Measurements from ENCODE around the gene KPNA4. TPM values are rescaled to one million over a fixed set of nuclear protein-coding genes. Genes with fewer than 3 reads are reported as not detected.

KPNA4 gene, protein sequence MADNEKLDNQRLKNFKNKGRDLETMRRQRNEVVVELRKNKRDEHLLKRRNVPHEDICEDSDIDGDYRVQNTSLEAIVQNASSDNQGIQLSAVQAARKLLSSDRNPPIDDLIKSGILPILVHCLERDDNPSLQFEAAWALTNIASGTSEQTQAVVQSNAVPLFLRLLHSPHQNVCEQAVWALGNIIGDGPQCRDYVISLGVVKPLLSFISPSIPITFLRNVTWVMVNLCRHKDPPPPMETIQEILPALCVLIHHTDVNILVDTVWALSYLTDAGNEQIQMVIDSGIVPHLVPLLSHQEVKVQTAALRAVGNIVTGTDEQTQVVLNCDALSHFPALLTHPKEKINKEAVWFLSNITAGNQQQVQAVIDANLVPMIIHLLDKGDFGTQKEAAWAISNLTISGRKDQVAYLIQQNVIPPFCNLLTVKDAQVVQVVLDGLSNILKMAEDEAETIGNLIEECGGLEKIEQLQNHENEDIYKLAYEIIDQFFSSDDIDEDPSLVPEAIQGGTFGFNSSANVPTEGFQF
- total RNA-seq (34.7 and 38.8 TPM in 2 replicates), polyA plus RNA-seq (33.0 and 36.6 TPM in 2 replicates), polyA minus RNA-seq (ENCODE audit: low replicate concordance) (17.0 and 20.2 TPM in 2 replicates)
- 24.8 and 24.9 TPM in 2 replicates for polyA plus RNA-seq (2012)

GRCh38 chr3:160565442-160566403 lies at the start of gene KPNA4:
TSS of gene KPNA4 (minus strand) at chr3:160565571. CDS start at chr3:160565282, 289 bp downstream.
- Histone ChIP-seq H3K9me3 (ENCODE audit: control insufficient read depth, insufficient read depth, low read depth, low read length) (no peaks in the 10 kb centered on the region), H3K79me2 (ENCODE audit: control insufficient read depth, insufficient read depth, low read length) (peaks cover 53% of the 10 kb centered on the region), H3K4me2 (ENCODE audit: extremely low read depth, insufficient read depth, low read length) (peak within 1 kb of the TSS; percentile 91), H3K4me1 (ENCODE audit: control insufficient read depth, extremely low read depth, insufficient read depth, low read length) (peaks cover 18% of the 10 kb centered on the region), H3K36me3 (ENCODE audit: control insufficient read depth, insufficient read depth, low read length) (peaks cover 1% of the 10 kb centered on the region), H4K20me1 (ENCODE audit: control insufficient read depth, extremely low read depth, insufficient read depth, low read length) (peaks cover 12% of the 10 kb centered on the region), H2AFZ (ENCODE audit: low read length) (peak within 1 kb of the TSS; percentile 68), H3K27ac (ENCODE audit: insufficient read depth, low read length) (peak within 1 kb of the TSS; percentile 100), H3K9ac (ENCODE audit: insufficient read depth, low read length) (peak within 1 kb of the TSS; percentile 96), H3K4me3 (replicated peaks in 1 of 4; ENCODE audit: control extremely low read depth in 1 of 4, insufficient read depth in 1 of 4, low read depth in 3 of 4, low read length in 4 of 4) (peak within 1 kb of the TSS; percentile 75 to 94 (median 87)), H3K27me3 (ENCODE audit: control insufficient read depth, insufficient read depth, low read length) (no peaks in the 10 kb centered on the region)
- peak; percentile 96 to 99 for DNase-seq (ENCODE audit: low read depth in 2 of 2)
- no peak for TF ChIP-seq EZH2 (IDR thresholded peaks at IDR 0.05; ENCODE audit: low read length, missing control alignments)
- no peak for TF ChIP-seq CTCF (conservative IDR thresholded peaks at IDR 0.05 in 1 of 2, IDR thresholded peaks at IDR 0.05 in 1 of 2; ENCODE audit: low read depth in 1 of 2, low read length in 2 of 2)

DNA sequence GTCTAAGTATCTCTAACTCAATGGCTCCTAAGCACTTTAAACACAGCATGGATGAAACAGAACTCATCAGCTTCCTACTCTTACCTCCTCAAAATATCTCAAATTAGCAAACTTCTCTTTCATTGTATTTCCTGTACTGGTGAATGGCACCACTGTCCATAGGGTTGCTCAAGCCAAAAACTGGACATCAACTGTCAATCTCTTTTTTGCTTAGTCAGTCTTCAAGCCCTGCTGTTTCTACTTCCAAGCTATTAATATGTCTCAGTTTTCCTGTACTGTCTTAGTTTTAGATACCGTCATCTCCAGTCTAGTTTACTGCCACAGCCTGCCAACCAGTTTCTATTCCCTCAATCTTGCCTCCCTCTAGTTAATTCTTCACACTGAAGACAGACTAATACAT lies 48.3 kb upstream of the KPNA4 start:
- Histone ChIP-seq H3K4me2 (ENCODE audit: extremely low read depth, insufficient read depth, low read length) (no peak overlapping the region), H3K27me3 (ENCODE audit: control insufficient read depth, insufficient read depth, low read length) (no peaks in the 10 kb centered on the region), H3K27ac (ENCODE audit: insufficient read depth, low read length) (no peak overlapping the region), H3K4me1 (ENCODE audit: control insufficient read depth, extremely low read depth, insufficient read depth, low read length) (no peaks in the 10 kb centered on the region), H3K9me3 (ENCODE audit: control insufficient read depth, insufficient read depth, low read depth, low read length) (no peaks in the 10 kb centered on the region), H4K20me1 (ENCODE audit: control insufficient read depth, extremely low read depth, insufficient read depth, low read length) (no peaks in the 10 kb centered on the region), H3K36me3 (ENCODE audit: control insufficient read depth, insufficient read depth, low read length) (no peaks in the 10 kb centered on the region), H3K9ac (ENCODE audit: insufficient read depth, low read length) (no peak overlapping the region), H2AFZ (ENCODE audit: low read length) (no peak overlapping the region), H3K79me2 (ENCODE audit: control insufficient read depth, insufficient read depth, low read length) (no peaks in the 10 kb centered on the region), H3K4me3 (replicated peaks in 1 of 4; ENCODE audit: control extremely low read depth in 1 of 4, insufficient read depth in 1 of 4, low read depth in 3 of 4, low read length in 4 of 4) (no peak overlapping the region)
- no peak for DNase-seq (ENCODE audit: low read depth in 2 of 2)
- no peak for TF ChIP-seq EZH2 (IDR thresholded peaks at IDR 0.05; ENCODE audit: low read length, missing control alignments)

- Histone ChIP-seq H3K9me3 (ENCODE audit: control insufficient read depth, insufficient read depth, low read depth, low read length) (no peaks in the 10 kb centered on the region), H4K20me1 (ENCODE audit: control insufficient read depth, extremely low read depth, insufficient read depth, low read length) (no peaks in the 10 kb centered on the region)
Observed at GRCh38 chr3:160612386-160613075, 47.2 kb upstream of the KPNA4 start.

More at GRCh38 chr3:160612386-160613075, 47.2 kb upstream of the KPNA4 start:
- no peak overlapping the region for H3K9ac ChIP-seq (ENCODE audit: insufficient read depth, low read length)
- DNase-seq (ENCODE audit: low read depth in 2 of 2), result no peak
- no peaks in the 10 kb centered on the region for H3K36me3 ChIP-seq (ENCODE audit: control insufficient read depth, insufficient read depth, low read length)
- no peak overlapping the region for H3K27ac ChIP-seq (ENCODE audit: insufficient read depth, low read length)
- H2AFZ ChIP-seq (ENCODE audit: low read length), result no peak overlapping the region
- TF ChIP-seq CTCF (conservative IDR thresholded peaks at IDR 0.05 in 1 of 2, IDR thresholded peaks at IDR 0.05 in 1 of 2; ENCODE audit: low read depth in 1 of 2, low read length in 2 of 2) (no peak), EZH2 (IDR thresholded peaks at IDR 0.05; ENCODE audit: low read length, missing control alignments) (no peak)
- no peak overlapping the region for H3K4me3 ChIP-seq (replicated peaks in 1 of 4; ENCODE audit: control extremely low read depth in 1 of 4, insufficient read depth in 1 of 4, low read depth in 3 of 4, low read length in 4 of 4)
- no peaks in the 10 kb centered on the region for H3K27me3 ChIP-seq (ENCODE audit: control insufficient read depth, insufficient read depth, low read length)
- no peaks in the 10 kb centered on the region for H3K4me1 ChIP-seq (ENCODE audit: control insufficient read depth, extremely low read depth, insufficient read depth, low read length)
- no peak overlapping the region for H3K4me2 ChIP-seq (ENCODE audit: extremely low read depth, insufficient read depth, low read length)
- H3K79me2 ChIP-seq (ENCODE audit: control insufficient read depth, insufficient read depth, low read length), result no peaks in the 10 kb centered on the region

Data from fibroblast of lung (primary cell).